ENCODE results near the gene CENPVL2.
"Not testable (repeated sequence)": the region's sequence is repeated elsewhere in the genome, so short reads cannot be mapped to it uniquely, and the experiment has no call there.

The CENPVL2 gene

GRCh38 chrX:51682720-51683062 lies at the start of gene CENPVL2:
Gene CENPVL2, minus strand, starts transcription at chrX:51682831. Its CDS starts 0 bp downstream, at chrX:51682831.
- DNase-seq (ENCODE audit: low spot score) = not testable (repeated sequence)

GRCh38 chrX:51728202-51728601 lies 45.6 kb upstream of the CENPVL2 start:
- no peak for DNase-seq (ENCODE audit: low spot score)

DNA sequence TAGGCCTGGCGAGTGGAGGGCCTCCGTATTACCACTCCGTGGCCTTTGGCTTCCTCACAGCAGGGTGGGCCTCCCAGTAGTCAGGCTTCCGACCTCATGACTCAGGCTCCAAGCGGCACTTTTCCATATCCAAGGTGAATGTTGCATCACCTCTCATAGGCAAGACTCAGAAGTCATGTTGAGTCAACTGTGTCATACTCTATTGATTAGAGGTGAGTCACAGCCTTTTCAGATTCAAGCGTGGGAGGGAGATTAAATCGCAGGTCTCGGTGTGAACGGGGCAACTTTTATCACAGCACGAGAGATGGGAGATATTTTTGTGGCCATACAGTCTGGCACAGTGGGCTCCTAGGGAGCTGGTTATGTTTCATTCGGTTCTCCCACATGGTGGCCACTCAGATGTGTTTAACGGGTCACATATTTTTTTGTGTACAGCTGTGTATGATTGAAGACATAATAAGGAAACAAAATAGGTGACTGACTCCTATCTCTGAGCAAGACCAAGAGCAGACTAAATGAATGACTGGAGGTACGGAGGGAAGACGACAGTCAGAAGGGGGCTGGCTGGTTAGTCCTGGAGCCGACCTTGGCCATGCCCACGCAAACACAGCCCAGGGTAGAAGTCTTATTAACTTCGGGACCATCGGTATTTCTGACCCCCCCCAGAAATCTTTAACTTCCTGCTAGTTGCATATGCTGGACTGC lies 30.5 kb upstream of the CENPVL2 start:
- DNase-seq (ENCODE audit: low spot score) = not testable (repeated sequence)

GRCh38 chrX:51710277-51711164 lies 27.9 kb upstream of the CENPVL2 start, which contains the start of gene CENPVL1:
Gene CENPVL1, plus strand, starts transcription at chrX:51710512. Its CDS starts 0 bp downstream, at chrX:51710512.
- not testable (repeated sequence) for DNase-seq (ENCODE audit: low spot score)

DNA sequence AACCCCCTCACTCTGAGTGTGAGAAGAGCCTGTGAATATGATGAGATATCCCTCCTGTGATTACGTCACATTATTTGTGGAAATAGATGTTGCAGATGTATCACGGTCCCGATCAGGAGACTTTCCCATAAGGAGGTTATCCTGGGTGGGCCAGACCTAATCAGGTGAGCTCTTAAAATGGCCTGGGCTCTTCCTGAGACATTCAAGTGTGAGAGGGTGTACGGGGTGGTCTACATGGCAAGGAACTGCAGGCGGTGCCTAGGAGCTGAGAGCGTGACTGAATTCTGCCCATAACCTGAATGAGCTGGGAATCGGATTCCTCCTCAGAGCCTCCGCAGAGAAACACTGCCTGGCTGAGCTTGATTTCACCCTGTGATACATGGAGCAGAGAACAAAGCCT lies 14.8 kb upstream of the CENPVL2 start:
- DNase-seq (ENCODE audit: low spot score) = no peak

DNA sequence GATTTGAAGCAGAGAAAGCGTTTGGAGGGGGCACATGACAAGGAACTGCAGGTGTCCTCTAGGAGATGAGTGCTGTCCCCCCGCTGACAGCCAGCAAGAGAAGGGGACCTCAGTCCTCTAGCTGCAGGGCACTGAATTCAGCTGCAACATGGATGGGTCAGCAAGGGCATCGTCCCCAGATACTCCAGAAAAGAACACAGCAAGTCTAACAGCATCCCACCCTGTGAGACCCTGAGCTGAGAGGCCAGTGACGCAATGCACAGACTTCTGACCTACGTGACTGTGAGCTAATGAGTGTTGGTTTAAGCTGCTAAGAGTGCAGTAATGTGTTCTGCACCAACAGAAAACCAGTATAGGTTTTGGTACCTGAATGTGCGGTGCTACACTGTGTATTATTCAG lies 11.6 kb upstream of the CENPVL2 start:
- DNase-seq (ENCODE audit: low spot score) = no peak

DNA sequence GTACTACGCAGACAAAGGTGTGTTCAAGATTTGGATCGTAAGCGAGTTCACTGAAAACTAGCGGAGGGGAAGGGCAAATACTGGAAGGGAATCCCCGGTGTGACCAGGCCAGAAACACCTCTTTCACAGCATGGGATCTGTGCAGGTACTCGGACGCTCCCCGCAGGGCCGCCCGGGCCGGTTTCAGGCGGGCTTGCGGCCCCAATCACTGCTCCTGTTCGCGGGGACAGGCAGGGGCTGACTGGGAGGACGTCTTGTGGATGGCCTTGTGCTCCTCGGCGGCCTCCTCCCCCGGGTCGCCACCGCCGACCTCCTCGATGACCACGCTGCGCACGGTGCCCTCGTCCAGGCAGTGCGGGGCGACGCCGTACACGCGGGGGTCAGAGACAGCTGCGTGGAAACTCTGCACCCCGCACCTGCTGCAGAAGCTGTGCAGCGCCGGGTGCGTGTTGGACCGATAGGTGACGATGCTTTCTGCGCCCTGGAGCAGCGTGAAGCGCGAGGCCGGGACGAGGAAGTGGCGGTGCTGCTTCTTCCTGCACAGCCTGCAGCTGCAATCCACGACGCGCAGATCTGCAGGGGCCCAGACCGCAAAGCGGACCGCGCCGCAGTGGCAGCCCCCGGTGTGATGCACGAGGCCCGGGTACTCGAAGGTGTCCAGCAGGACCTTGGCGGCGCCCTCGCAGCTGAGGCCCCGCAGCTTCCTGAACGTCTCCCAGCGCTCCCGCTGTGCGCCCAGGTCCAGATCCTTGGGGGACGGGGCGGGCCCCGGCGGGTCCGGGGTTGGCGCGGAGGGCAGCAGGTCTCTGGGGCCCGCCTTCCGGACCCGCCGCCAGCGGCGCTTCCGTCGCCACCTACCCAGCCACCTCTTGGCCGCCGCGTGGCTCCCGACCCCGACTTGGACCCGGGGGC lies 567 bp downstream of the CENPVL2 start:
- not testable (repeated sequence) for DNase-seq (ENCODE audit: low spot score)

- DNase-seq (ENCODE audit: low spot score) = not testable (repeated sequence)
Observed at GRCh38 chrX:51679689-51680433, 2.8 kb downstream of the CENPVL2 start.

DNA sequence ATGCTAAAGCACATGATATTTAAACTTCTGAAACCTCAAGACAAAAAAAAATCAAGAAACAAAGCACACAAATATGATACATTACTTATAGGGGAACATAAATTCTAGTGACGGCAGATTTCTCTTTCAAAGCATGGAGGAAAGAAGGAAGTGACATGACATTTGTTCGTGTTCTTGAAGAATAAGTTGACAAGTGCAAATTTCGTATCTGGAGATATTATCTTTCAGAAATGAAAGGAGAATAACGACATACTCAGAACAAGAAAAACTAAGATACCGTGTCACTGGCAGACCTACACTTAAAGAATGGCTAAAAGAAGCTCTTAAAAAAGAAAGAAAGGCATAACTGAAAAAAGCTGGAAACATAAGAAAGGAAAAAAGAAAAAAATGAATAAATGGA lies 16.6 kb downstream of the CENPVL2 start:
- no peak for DNase-seq (ENCODE audit: low spot score)

DNA sequence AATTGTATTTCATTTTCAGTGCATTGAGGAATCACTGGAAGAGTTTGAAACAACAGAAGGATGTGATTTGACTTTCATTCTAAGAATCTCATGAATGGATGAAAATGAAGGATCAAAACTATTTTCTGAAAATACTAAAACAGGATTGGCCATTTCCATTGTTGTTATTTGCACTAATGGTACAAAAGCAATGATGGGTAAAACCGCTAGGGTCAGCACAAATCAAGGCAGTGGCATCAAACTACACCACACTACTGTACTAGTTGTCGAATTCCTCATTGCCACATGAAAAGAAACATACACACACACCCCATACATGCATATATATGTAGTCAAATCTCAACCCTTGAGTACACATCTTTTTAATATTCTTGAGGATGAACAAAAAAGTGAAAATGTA lies 39.3 kb downstream of the CENPVL2 start:
- no peak for DNase-seq (ENCODE audit: low spot score)

GRCh38 chrX:51641421-51642021 lies 41.1 kb downstream of the CENPVL2 start:
- DNase-seq (ENCODE audit: low spot score) = peak; percentile 49

GRCh38 chrX:51636511-51636910 lies 46.1 kb downstream of the CENPVL2 start:
- DNase-seq (ENCODE audit: low spot score) = not testable (repeated sequence)
